Neural cell (in vitro differentiated cells): ENCODE measurements around the gene ANXA2. TPM values are rescaled to one million over a fixed set of nuclear protein-coding genes. Genes with fewer than 3 reads are reported as not detected.
"Not testable (repeated sequence)": the region's sequence is repeated elsewhere in the genome, so short reads cannot be mapped to it uniquely, and the experiment has no call there.

Experiments used
- H2AFZ ChIP-seq: fragments of 200-600, 300-800 bp; sonication (generic), shearing (Covaris generic); 2 replicates; pipeline ENCODE4 v1.6.0; 2014; ENCODE audit warnings: low read depth, mild to moderate bottlenecking, antibody characterized with exemption, low read length, moderate library complexity
- H3F3A ChIP-seq: fragments of 200-600 bp; shearing (Covaris generic); 2 replicates; pipeline ENCODE4 v1.6.1; 2016; ENCODE audit warnings: mild to moderate bottlenecking, moderate library complexity, mixed read lengths, antibody characterized with exemption, low read length; ENCODE audit not compliant: insufficient read depth, poor library complexity, severe bottlenecking
- H3K27ac ChIP-seq: fragments of 200-600, 300-800 bp; sonication (generic), shearing (Covaris generic); 2 replicates; pipeline ENCODE4 v1.5.1; 2014; ENCODE audit warnings: mild to moderate bottlenecking, low read length, moderate library complexity
- H3K27me3 ChIP-seq: fragments of 300-800, 200-600 bp; sonication (generic), shearing (Covaris generic); 2 replicates; pipeline ENCODE4 v1.6.0; 2014; ENCODE audit warnings: mild to moderate bottlenecking, low read depth, low read length, moderate library complexity; ENCODE audit not compliant: insufficient read depth
- H3K36me3 ChIP-seq: fragments of 300-800, 200-600 bp; sonication (generic), shearing (Covaris generic); 2 replicates; pipeline ENCODE4 v1.5.1; 2014; ENCODE audit warnings: mild to moderate bottlenecking, antibody characterized with exemption, low read length, moderate library complexity; ENCODE audit not compliant: insufficient read depth
- H3K4me2 ChIP-seq: fragments of 300-800, 200-600 bp; sonication (generic), shearing (Covaris generic); 2 replicates; pipeline ENCODE4 v1.6.0; 2014; ENCODE audit warnings: mild to moderate bottlenecking, low read length
- H3K4me3 ChIP-seq: fragments of 300-800, 200-600 bp; sonication (generic), shearing (Covaris generic); 2 replicates; pipeline ENCODE4 v1.5.1; 2014; ENCODE audit warnings: mild to moderate bottlenecking, low read length, moderate library complexity
- H3K79me2 ChIP-seq: fragments of 200-600 bp; shearing (Covaris generic); replicated peaks from 2 replicates; pipeline ENCODE4 v1.6.0; 2014; ENCODE audit warnings: mild to moderate bottlenecking, low read length, moderate library complexity; ENCODE audit not compliant: insufficient read depth
- H3K9ac ChIP-seq: fragments of 300-800, 200-600 bp; sonication (generic), shearing (Covaris generic); 2 replicates; pipeline ENCODE4 v1.6.1; 2016; ENCODE audit warnings: mild to moderate bottlenecking, low read length, mixed read lengths
- H3K9me2 ChIP-seq: fragments of 200-600 bp; shearing (Covaris generic); 2 replicates; pipeline ENCODE4 v1.6.1; 2016; ENCODE audit warnings: mild to moderate bottlenecking, low read length, mixed read lengths; ENCODE audit not compliant: insufficient read depth
- H3K9me3 ChIP-seq: fragments of 200-600, 300-800 bp; sonication (generic), shearing (Covaris generic); 2 replicates; pipeline ENCODE4 v1.6.1; 2016; ENCODE audit warnings: mild to moderate bottlenecking, mixed run types, low read length, moderate library complexity, mixed read lengths
- H4K20me1 ChIP-seq: fragments of 200-600 bp; shearing (Covaris generic); 2 replicates; pipeline ENCODE4 v1.6.1; 2016; ENCODE audit warnings: mild to moderate bottlenecking, mixed run types; ENCODE audit not compliant: insufficient read depth
- EP300 ChIP-seq: fragments of 450-650 bp; conservative IDR thresholded peaks from 2 replicates; pipeline ENCODE4 v1.6.1; 2014; ENCODE audit warnings: antibody characterized with exemption, mild to moderate bottlenecking, moderate library complexity; ENCODE audit not compliant: poor library complexity, severe bottlenecking
- EZH2 ChIP-seq: fragments of 200-600, 300-800 bp; shearing (Covaris generic), sonication (generic); IDR thresholded peaks from 2 replicates; pipeline ENCODE4 v1.6.1; 2014; ENCODE audit warnings: antibody characterized with exemption, low read length, borderline replicate concordance, mild to moderate bottlenecking; ENCODE audit not compliant: insufficient read depth, poor library complexity, severe bottlenecking
- MXI1 ChIP-seq: fragments of 450-650 bp; conservative IDR thresholded peaks from 2 replicates; pipeline ENCODE4 v1.6.1; 2014; ENCODE audit warnings: antibody characterized with exemption, mild to moderate bottlenecking; ENCODE audit not compliant: poor library complexity, severe bottlenecking
- POLR2AphosphoS5 ChIP-seq: IDR thresholded peaks from 2 replicates; pipeline ENCODE4 v1.6.1; 2012
- RAD21 ChIP-seq: fragments of 450-650 bp; conservative IDR thresholded peaks from 2 replicates; pipeline ENCODE4 v1.6.1; 2014; ENCODE audit warnings: antibody characterized with exemption, mild to moderate bottlenecking, moderate library complexity
- SMC3 ChIP-seq: fragments of 450-650 bp; conservative IDR thresholded peaks from 2 replicates; pipeline ENCODE4 v1.6.1; 2014; ENCODE audit warnings: antibody characterized with exemption, mild to moderate bottlenecking, moderate library complexity; ENCODE audit not compliant: poor library complexity
- TAF1 ChIP-seq: IDR thresholded peaks from 2 replicates; pipeline ENCODE4 v1.6.1; 2012; ENCODE audit warnings: low read depth
- polyA plus RNA-seq: library from polyadenylated mRNA; depleted of rRNA; stranded (reverse); fragments of >200 nt; gene quantifications from 2 replicates; pipeline ENCODE4 v1.2.3, GENCODE V29; 2014
- TF ChIP-seq, protein P1 (sequence below): fragments of 450-650 bp; IDR thresholded peaks from 2 replicates; pipeline ENCODE4 v1.5.1; 2014; ENCODE audit warnings: antibody characterized with exemption, mild to moderate bottlenecking, moderate library complexity; ENCODE audit not compliant: poor library complexity, severe bottlenecking
- TF ChIP-seq, protein P2 (sequence below): IDR thresholded peaks from 2 replicates; pipeline ENCODE4 v1.6.1; 2012; ENCODE audit warnings: borderline replicate concordance

Gene ANXA2
- polyA plus RNA-seq, 1 donor from 2014 or later = 6.2 TPM

DNA sequence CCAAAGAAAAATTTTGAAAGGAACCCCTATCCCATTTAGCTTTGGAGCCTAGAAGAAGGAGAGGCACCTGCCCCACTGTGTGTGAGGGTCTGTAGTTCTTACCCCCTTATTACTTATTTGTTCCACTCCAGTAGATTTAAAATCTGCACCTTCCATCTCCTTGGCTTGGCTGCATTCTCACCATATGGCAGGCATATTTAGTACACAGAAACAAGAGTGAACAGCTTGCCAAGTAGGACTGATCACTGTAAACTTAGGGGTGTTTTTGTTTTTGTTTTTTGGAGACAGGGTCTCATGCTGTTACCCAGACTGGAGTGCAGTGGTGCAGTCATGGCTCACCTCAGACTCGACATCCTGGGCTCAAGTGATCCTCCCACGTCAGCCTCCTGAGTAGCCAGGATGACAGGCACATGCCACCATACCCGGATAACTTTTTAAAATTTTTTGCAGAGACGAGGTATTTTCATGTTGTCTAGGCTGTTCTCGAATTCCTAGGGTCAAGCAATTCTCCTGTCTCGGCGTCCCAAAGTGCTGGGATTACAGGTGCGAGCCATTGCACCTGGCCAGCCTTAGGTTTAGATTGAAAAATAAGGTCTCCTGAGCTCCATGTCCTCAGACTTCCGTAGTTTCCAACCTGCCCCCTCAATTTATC lies 14.1 kb upstream of the ANXA2 start:
- no peak overlapping the region for H3K4me2 ChIP-seq
- no peaks in the 10 kb centered on the region for H3K79me2 ChIP-seq
- H3K27ac ChIP-seq = no peak overlapping the region
- H2AFZ ChIP-seq = no peak overlapping the region
- H3K9me3 ChIP-seq = no peaks in the 10 kb centered on the region
- no peaks in the 10 kb centered on the region for H4K20me1 ChIP-seq
- H3K36me3 ChIP-seq = no peaks in the 10 kb centered on the region
- H3K27me3 ChIP-seq = no peaks in the 10 kb centered on the region
- H3K9me2 ChIP-seq = no peaks in the 10 kb centered on the region
- H3K4me3 ChIP-seq = no peak overlapping the region
- H3F3A ChIP-seq = no peaks in the 10 kb centered on the region
- H3K9ac ChIP-seq = no peak overlapping the region
- no peak for TF ChIP-seq EZH2
- TF ChIP-seq, protein P1, sequence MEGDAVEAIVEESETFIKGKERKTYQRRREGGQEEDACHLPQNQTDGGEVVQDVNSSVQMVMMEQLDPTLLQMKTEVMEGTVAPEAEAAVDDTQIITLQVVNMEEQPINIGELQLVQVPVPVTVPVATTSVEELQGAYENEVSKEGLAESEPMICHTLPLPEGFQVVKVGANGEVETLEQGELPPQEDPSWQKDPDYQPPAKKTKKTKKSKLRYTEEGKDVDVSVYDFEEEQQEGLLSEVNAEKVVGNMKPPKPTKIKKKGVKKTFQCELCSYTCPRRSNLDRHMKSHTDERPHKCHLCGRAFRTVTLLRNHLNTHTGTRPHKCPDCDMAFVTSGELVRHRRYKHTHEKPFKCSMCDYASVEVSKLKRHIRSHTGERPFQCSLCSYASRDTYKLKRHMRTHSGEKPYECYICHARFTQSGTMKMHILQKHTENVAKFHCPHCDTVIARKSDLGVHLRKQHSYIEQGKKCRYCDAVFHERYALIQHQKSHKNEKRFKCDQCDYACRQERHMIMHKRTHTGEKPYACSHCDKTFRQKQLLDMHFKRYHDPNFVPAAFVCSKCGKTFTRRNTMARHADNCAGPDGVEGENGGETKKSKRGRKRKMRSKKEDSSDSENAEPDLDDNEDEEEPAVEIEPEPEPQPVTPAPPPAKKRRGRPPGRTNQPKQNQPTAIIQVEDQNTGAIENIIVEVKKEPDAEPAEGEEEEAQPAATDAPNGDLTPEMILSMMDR = no peak
- no peak for TF ChIP-seq EP300
- no peak for TF ChIP-seq POLR2AphosphoS5
- TF ChIP-seq MXI1 = no peak
- TF ChIP-seq, protein P2, sequence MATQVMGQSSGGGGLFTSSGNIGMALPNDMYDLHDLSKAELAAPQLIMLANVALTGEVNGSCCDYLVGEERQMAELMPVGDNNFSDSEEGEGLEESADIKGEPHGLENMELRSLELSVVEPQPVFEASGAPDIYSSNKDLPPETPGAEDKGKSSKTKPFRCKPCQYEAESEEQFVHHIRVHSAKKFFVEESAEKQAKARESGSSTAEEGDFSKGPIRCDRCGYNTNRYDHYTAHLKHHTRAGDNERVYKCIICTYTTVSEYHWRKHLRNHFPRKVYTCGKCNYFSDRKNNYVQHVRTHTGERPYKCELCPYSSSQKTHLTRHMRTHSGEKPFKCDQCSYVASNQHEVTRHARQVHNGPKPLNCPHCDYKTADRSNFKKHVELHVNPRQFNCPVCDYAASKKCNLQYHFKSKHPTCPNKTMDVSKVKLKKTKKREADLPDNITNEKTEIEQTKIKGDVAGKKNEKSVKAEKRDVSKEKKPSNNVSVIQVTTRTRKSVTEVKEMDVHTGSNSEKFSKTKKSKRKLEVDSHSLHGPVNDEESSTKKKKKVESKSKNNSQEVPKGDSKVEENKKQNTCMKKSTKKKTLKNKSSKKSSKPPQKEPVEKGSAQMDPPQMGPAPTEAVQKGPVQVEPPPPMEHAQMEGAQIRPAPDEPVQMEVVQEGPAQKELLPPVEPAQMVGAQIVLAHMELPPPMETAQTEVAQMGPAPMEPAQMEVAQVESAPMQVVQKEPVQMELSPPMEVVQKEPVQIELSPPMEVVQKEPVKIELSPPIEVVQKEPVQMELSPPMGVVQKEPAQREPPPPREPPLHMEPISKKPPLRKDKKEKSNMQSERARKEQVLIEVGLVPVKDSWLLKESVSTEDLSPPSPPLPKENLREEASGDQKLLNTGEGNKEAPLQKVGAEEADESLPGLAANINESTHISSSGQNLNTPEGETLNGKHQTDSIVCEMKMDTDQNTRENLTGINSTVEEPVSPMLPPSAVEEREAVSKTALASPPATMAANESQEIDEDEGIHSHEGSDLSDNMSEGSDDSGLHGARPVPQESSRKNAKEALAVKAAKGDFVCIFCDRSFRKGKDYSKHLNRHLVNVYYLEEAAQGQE = no peak
- no peak for TF ChIP-seq SMC3
- TF ChIP-seq RAD21 = no peak
- no peak for TF ChIP-seq TAF1

DNA sequence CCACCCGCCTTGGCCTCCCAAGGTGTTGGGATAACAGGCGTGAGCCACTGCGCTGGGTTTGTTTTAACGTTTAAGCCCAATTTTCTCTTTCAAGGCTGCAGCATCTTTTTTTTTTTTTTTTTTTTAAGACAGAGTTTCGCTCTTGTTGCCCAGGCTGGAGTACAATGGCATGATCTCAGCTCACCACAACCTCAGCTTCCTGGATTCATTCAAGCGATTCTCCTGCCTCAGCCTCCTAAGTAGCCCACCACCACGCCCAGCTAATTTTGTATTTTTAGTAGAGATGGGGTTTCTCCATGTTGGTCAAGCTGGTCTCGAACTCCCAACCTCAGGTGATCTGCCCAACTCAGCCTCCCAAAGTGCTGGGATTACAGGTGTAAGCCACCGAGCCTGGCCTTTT lies 12.6 kb upstream of the ANXA2 start:
- not testable (repeated sequence) for H3K27me3 ChIP-seq, H3K79me2 ChIP-seq, H3K4me3 ChIP-seq, H4K20me1 ChIP-seq, H3K9me2 ChIP-seq, H3K9ac ChIP-seq, H3K4me2 ChIP-seq, H3F3A ChIP-seq, H2AFZ ChIP-seq, H3K36me3 ChIP-seq, H3K9me3 ChIP-seq, H3K27ac ChIP-seq

DNA sequence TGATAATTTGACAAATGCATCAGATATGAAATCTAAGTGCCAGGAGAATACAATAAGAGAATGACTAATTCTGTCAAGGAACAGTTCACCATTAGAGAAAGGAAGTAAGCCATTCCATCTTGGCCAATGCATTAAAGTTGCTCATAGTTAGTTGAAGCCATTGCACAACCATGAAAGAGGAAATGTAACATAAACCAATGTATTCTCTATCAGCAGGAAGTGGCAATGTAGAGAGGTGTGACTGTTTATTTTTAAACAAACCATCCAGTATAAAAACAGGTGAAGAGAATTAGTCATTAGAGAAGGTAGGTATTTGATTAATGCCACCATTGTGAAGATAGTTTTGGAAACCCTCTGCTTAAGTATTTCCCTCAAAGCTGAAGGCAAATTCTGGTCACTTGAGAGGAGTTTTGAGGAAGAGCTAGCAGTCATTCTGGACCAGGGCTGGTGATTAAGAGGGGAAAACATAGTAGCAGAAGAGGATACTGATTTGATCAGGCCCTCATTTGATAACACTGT lies 10.7 kb upstream of the ANXA2 start:
- no peak overlapping the region for H2AFZ ChIP-seq
- H3K4me3 ChIP-seq = no peak overlapping the region
- no peaks in the 10 kb centered on the region for H3K36me3 ChIP-seq
- H3K9me3 ChIP-seq = no peaks in the 10 kb centered on the region
- no peaks in the 10 kb centered on the region for H3K79me2 ChIP-seq
- H3K9me2 ChIP-seq = no peaks in the 10 kb centered on the region
- no peaks in the 10 kb centered on the region for H3K27me3 ChIP-seq
- H3K4me2 ChIP-seq = no peak overlapping the region
- no peak overlapping the region for H3K9ac ChIP-seq
- TF ChIP-seq, protein P2 = no peak
- TF ChIP-seq, protein P1 = no peak
- TF ChIP-seq POLR2AphosphoS5 (no peak), TAF1 (no peak), MXI1 (no peak), SMC3 (no peak), RAD21 (no peak), EZH2 (no peak), EP300 (no peak)
- no peak overlapping the region for H3K27ac ChIP-seq
- H3F3A ChIP-seq = no peaks in the 10 kb centered on the region
- no peaks in the 10 kb centered on the region for H4K20me1 ChIP-seq
